NCI-H510A (cell line): ENCODE measurements around the gene AICDA.
"Not testable (repeated sequence)": the region's sequence is repeated elsewhere in the genome, so short reads cannot be mapped to it uniquely, and the experiment has no call there.

Experiments used
- DNase-seq: peaks from one replicate; lab custom pipeline; 2025; lab: John Stamatoyannopoulos, UW

AICDA gene

DNA sequence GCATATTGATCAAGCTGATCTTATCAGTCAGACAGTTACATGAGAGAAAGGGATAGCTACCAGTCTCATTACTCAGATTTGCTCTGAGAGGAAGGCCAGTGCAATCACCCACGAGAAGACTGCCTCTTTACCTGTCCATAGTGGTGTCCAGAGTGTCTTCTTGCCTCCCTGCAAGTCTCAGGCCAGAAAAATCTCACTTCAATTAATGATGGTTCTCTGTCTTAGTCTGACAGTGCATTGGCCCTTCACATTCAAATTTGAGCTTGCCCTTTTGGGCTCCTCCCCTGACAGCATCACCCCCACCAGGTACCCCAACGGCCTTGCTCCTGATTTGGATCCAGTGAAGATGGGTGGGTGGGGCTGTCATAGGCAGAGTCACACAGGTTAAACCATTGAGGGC is at the start of gene AICDA:
Gene AICDA (minus strand): TSS at position 231 of the 400 bp plus-strand sequence. CDS start 92 bp downstream, at position 139.
- DNase-seq: no peak

DNA sequence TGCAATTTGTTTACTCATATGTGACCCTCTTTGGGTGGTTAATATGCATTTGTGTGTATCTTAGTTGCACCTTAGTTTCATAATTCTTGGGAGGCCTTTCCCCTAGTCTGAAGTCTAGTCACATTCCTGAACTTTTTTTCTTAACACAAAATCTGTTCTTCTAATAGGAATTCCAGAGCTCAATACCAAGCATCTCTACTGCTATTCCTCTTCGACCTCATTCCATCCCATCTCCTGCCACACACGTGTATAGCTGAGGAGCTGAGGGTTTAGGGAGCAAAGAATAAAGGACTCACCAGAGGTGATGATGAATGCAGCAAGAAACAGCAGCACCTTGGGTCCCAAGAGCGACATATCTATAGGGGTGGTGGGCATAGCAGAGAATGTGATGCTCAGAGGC is 49.1 kb upstream of the AICDA start:
- DNase-seq: no peak

DNA sequence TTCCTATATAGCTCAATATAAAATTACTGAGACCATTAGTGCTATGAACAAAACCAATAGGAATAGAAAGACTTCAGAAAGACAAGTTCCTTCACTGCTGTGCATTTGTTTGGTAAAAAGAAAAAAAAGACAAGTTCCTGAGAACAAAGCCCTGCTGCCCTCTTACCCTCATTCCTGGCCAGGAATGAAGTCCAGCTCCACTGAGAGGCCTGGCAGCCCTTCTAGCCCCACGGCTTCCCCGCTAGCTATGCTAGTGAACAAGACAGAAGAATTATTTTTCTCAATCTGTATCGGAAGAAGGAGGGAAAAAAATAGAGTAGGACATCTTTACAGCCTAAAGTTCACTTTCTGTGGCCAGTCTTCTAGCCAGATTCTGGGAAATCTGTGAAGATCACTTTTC is 48.4 kb upstream of the AICDA start:
- no peak for DNase-seq

DNA sequence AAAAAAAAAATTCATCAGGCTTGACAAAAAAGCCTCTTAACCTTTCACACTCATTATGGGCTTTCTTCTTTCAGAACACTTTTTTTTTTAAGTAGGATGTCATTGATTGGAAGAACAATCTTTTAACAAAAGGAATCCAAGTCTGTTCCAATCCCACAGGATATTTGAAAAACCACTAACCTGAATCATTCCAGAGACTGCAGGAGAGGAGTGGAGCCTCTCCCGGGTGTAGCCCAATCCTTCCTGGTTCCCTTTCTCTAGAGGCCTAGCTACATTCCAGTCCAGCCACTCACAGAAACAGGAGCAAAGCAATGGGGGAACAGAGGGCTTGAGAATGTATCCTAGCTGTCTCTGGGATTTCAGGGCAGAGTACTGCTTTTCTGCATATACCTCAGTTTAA is 45.7 kb upstream of the AICDA start:
- no peak for DNase-seq

DNA sequence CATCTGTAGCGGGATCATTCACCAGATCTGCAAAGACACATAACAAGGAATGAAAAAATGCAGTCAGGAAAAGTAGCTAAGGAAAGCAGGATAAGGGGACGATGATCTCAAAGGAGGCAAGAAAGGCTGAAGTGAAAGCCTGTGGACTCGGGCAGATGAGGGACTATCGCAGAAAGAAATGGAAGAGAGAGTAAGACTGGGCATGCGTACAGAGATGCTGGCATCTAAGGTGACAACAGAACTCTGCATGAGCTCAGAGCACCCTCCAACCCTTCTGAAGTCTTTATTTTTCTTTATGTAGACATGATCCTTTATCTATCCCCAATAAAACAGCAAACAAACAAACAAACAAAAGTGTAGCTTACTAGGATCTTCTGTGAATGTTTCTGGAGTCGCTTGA is 42.8 kb upstream of the AICDA start:
- no peak for DNase-seq

DNA sequence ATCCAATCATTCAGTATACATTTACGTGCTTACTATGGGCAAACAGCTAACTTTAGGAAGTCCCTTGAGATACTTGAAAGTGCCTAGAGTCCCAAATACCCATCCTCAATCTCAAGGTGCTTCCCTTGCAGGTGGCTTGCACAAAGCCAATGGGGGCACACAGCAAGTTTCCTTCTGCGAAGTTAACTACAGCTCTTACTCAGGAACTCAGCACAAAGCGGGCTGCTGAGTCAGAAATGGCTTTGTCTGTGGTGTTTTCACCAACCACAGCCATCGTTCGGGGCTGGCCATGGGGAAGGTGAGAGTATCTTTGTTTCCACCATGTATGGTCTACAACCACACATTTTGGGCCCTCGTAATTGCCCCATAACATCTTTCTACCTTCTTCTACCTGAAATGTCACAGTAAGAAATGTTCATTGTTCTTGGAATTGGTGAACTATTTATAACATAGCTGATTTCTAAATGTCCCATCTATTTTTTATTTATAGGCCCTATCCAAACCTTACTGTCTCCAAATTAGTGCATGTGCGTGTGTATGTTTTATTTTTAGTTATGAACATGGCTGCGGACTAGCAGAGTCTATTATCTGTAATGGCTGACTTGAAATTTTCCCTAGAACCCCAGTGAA is 36.0 kb upstream of the AICDA start:
- DNase-seq: no peak

DNA sequence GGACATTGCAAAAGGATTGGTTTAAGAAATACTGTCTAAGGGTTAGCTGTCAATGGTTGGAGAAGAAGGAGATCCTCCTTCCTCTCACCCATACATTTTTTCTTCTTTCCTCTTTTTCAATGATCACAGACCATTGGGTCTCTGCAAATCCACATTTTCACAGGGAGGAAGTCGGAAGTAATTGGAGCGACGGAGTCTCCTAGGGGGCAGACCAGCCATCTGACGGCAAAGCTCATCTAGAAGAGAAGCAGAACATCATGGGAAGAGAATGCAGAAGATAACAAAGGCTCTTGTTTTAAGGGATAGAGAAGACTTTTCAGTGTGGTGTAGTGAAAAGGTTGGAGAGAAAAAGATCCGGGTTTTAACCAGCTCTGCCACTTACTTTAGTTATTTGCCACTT is 35.3 kb upstream of the AICDA start:
- no peak for DNase-seq

DNA sequence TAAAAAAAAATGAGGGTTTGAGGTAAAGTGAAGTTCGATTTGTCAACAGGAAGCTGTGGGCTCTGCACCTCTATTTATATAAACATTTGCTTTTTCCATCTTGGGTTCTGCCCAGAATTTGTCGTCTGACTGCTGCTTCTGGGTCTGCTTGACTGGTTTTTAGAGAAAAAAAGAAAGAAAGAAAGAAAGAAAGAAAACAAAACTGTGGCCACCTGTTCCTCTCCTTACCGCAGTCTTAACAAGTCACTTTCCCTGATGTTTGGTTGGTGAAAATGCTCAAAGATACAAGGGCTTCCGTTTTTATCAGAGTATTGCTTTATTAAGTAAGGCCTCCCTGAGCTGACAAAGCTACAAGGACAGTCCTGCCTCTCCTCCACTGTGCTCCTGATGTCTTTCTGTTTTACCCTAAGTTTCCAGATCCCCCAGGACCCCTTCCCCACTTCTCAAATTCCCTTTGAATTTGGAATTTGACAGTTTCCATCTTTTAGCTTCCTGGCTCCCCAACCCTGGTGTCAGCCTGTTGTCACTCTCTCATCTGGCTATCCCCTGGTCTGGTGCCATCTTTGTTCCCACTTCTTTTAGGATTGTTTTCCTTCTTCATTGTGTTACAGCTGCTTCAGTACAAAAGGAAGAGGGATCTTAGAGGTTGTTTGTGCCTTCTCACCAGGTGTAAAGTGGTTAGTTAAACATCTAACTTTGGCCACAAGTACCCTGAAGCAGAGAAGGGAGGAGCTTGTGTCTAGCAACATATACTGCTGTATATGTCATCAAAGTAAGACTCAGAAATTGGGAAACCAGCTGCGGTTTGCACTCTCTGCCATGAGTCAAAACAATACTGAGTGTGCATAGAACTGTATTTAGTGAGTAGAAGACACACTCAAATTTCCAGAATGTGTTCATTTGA is 31.9 kb upstream of the AICDA start:
- DNase-seq: no peak

DNA sequence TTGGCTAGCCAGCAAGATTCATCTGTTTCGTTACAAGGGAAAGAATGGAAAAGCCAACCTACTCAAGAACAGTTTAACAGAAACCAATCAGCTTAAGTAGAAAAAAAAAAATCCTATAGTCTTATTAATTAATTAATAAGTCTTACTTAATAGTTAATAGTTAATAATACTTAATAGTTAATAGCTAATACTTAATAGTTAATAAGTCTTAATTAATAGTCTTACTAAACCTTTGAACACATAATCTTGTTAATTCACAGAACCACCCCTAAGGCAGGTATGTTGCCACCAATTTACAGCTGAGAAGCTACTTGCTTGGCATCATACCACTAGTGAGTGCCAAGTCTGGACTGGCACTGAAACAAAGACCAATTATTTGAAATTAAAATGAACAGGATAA is 30.1 kb upstream of the AICDA start:
- no peak for DNase-seq

DNA sequence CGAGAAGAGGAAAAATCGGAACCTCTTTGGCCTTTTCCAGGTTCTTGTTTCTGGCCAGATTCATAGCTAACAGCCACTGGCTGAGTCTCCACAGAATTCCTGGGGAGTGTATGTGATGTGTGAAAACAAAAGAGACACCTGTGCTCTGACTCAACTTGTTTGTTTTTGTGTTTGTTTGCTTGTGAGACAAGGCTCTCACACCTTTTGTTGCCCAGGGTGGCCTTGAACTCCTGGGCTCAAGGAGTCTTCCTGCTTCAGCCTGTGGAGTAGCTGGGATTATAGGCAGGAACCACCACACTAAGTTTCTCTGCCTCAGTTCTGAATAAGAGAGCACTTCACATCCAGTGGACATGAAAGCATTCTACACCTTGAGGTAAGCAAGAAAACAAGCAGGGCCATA is 27.3 kb upstream of the AICDA start:
- DNase-seq: no peak

DNA sequence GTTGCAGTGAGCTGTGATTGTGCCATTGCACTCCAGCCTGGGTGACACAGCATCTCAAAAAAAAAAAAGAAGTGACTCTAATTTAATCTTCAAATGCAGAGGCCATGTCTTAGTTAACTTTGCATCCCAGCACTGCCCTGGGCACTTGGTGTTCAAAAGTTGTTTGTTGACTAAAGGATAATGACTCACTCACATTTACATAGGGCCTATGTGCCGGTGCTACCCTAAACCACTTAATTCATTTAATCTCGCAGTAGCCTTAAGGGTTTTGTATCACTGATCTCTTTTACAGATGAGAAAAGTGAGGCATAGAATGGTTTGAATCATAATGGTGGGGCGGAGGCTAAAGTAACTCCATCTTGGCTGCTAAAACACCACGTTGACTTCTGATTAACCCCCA is 26.3 kb upstream of the AICDA start:
- no peak for DNase-seq

DNA sequence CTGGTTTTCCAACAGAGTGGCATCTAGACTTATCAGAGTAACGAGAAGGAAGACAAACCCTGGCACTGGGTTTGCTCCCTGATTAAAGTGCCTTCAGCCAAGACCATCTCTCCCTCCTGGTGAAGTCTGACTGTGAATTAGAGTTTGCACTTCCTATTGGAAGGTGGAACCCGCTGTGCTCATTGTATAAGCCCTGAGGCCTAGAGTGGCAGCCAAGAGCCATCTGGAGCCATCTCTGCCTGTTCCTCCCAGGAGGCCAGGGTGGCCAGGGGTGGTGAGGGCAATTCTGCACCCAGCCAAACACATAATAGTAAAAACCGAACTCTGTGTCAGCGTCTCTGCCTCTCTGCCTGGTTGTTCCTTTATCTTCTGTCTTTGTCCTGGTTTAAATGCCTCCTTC is 25.0 kb upstream of the AICDA start:
- no peak for DNase-seq

DNA sequence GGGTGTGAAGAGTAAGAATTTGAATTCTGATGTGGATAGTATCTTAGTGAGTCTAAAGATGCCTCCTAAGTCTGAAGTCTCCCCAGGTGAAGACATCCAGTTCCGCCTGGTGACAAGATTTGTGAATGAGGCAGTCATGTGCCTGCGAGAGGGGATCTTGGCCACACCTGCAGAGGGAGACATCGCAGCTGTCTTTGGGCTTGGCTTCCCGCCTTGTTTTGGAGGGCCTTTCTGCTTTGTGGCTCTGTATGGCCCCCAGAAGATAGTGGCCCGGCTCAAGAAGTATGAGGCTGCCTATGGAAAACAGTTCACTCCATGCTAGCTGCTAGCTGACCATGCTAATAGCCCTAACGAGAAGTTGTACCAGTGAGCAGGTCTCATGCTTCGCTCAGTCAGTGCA is 24.6 kb upstream of the AICDA start:
- DNase-seq: no peak

DNA sequence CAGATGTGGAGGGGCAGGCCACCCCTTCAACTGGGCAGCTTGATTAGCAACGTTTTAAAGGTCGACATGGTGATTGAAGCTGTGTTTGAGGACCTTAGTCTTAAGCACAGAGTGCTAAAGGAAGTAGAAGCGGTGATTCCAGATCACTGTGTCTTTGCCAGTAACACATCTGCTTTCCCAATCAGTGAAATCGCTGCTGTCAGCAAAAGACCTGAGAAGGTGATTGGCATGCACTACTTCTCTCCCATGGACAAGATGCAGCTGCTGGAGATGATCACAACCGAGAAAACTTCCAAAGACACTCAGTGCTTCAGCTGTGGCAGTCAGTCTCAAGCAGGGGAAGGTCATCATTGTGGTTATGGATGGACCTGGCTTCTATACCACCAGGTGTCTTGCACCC is 23.9 kb upstream of the AICDA start:
- no peak for DNase-seq

DNA sequence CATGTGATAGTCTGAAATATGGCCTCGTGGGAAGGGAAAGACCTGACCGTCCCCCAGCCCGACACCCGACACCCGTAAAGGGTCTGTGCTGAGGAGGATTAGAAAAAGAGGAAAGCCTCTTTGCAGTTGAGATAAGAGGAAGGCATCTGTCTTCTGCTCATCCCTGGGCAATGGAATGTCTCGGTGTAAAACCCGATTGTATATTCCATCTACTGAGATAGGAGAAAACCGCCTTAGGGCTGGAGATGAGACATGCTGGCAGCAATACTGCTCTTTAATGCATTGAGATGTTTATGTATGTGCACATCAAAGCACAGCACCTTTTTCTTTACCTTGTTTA is 23.3 kb upstream of the AICDA start:
- DNase-seq: not testable (repeated sequence)

DNA sequence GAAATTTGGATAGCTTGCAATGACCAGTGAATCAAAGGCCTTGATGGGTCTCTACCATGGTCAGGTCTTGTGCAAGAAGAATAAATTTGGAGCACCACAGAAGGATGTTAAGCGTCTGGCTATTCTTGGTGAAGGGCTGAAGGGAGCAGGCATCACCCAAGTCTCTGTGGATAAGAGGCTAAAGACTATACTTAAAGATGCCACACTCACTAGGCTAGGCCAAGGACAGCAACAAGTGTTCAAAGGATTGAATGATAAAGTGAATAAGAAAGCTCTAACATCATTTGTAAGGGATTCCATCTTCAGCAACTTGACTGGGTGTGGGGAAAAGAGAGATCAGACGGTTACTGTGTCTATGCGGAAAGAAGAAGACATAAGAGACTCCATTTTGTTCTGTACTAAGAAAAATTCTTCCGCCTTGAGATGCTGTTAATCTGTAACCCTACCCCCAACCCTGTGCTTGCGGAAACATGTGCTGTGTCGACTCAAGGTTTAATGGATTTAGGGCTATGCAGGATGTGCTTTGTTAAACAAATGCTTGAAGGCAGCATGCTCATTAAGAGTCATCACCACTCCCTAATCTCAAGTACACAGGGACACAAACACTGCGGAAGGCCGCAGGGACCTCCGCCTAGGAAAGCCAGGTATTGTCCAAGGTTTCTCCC is 22.8 kb upstream of the AICDA start:
- not testable (repeated sequence) for DNase-seq

DNA sequence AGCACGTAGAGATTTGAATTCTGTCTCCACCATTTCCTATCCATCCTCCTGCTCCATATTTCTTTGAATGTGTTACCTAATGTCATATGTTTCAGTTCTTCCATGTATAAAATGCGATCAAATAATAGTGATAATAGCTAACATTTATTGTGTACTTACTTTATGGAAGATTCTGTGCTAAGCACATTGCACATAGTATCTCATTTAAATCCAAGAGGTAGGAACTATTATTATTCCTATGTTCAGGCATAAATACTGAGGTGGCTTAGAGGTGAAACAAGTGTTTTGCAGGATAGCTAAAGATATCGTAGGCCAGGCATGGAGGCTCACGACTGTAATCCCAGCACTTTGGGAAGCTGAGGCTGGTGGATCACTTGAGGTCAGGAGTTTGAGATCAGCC is 17.5 kb upstream of the AICDA start:
- no peak for DNase-seq

DNA sequence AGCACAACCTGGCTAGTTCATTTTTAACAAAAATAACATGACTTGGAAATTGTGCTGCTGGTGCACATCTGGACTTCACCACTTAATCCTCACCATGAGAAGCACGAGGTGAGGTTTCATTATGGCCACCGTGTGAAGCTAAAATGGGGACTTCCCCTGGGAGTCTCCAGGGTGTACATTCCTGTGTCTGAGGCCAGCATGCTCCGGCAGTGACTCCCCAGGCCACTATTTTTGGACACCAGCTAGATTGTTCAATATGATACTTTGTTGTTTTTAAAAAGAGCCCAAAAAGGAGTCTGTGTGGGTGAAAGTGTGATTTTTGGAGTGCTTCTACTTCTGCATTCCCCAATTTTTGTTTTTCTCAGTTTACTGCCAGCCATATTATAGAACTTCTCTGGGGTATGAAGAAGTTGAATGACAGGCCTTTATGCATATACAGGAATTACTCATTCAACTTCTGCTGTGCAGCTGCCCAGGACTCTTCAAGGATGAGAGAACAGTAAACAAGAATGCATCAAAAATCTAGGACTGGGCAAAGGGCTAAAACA is 16.9 kb upstream of the AICDA start:
- no peak for DNase-seq

DNA sequence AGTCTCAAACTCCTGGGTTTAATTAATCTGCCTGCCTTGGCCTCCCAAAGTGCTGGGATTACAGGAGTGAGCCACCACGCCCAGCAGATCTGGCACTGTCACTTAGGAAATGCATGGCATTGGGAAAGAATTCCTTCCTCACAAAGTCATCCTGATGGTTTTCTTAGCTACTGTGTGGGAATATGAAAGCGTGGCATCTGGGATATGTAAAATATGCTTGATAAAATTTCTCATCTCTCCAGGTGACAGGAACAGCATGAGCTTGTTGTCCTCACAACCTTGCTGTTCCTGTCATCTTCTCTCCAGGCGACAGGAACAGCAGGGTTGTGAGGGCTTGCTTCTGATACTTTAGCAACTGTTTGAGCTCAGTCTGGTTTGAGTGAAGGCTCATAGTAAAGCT is 16.1 kb upstream of the AICDA start:
- DNase-seq: no peak

DNA sequence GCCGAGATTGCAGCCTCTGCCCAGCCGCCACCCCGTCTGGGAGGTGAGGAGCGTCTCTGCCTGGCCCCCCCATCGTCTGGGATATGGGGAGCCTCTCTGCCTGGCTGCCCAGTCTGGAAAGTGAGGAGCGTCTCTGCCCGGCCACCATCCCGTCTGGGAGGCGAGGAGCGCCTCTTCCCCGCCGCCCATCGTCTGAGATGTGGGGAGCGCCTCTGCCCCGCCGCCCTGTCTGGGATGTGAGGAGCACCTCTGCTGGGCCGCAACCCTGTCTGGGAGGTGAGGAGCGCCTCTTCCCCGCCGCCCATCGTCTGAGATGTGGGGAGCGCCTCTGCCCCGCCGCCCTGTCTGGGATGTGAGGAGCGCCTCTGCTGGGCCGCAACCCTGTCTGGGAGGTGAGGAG is 12.1 kb upstream of the AICDA start:
- DNase-seq: not testable (repeated sequence)

DNA sequence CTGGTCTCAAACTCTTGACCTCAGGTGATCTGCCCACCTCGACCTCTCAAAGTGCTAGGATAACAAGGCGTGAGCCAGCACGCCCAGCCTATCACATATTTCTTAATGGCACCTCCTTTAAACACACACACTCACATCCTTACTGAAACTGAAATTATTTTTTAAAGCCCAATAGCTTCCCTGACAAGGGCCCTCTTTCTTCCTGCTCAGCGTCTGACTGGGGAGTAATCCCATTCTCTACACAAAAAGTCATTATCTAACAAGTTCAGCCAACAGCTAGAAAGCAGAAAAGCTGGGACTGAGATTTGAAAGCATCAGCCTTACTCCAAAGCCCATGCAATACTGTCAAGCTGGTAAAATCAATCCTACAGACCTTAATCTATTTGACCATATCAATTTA is 10.0 kb upstream of the AICDA start:
- no peak for DNase-seq

DNA sequence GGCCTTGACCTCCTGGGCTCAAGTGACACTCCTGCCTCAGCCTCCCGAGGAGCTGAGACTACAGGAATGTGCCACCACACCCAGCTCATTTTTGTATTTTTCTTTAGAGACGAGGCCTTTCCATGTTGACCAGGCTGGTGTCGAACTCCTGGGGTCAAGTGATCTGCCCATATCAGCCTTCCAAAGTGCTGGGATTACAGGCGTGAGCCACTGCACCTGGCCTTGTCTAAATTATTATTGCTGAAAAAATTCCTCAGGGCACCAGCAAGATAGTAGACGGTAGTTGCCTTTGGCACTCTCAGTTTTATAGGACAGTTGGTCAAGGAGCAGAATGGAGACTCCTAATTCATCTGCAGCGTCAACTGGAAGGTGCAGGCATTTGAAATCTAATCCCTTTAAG is 2.5 kb upstream of the AICDA start:
- DNase-seq: no peak

DNA sequence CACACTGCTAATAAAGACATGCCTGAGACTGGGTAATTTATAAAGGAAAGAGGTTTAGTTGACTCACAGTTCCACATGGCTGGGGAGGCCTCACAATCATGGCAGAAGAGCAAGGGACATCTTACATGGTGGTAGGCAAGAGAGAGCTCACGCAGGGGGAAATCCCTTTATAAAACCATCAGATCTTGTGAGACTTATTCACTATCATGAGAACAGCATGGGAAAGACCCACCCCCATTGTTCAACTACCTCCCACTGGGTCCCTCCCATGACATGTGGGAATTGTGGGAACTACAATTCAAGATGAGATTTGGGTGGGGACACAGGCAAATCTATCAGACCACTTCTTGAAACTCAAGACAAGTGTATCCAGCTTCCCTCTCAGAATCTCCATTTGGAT is 1.2 kb upstream of the AICDA start:
- DNase-seq: not testable (repeated sequence)
